ENCODE measurements around the gene VIPR2. TPM values are rescaled to one million over a fixed set of nuclear protein-coding genes. Genes with fewer than 3 reads are reported as not detected.
"Not testable (repeated sequence)": the region's sequence is repeated elsewhere in the genome, so short reads cannot be mapped to it uniquely, and the experiment has no call there.

The VIPR2 gene
- polyA plus RNA-seq, 3 donors = 1.2 to 5.2 (median 4.6) TPM

DNA sequence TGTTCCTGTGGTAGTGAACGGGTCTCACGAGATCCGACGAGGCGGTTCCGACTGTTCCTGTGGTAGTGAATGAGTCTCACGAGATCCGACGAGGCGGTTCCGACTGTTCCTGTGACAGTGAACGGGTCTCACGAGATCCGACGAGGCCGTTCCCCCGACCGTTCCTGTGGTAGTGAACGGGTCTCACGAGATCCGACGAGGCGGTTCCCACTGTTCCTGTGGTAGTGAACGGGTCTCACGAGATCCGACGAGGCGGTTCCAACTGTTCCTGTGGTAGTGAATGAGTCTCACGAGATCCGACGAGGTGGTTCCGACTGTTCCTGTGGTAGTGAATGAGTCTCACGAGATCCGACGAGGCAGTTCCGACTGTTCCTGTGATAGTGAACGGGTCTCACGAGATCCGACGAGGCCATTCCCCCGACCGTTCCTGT, 43.0 kb downstream of the VIPR2 start:
- 95 to 98% (median 97%) methylated on average over 41 to 42 of the region's 42 CpGs for whole genome bisulfite sequencing, 3 donors

GRCh38 chr7:159101083-159101395, 43.6 kb downstream of the VIPR2 start:
- 96 to 99% (median 96%) methylated on average over 30 to 33 of the region's 33 CpGs for WGBS, 3 donors
- not testable (repeated sequence) for H3K27ac ChIP-seq (ENCODE audit: low read depth, low read length)

More for the DNA sequence above, 43.0 kb downstream of the VIPR2 start:
- not testable (repeated sequence) for H3K27ac ChIP-seq (ENCODE audit: low read depth, low read length)

- 96 to 98% (median 96%) methylated on average over 37 of the region's 37 CpGs for WGBS, 3 donors
- not testable (repeated sequence) for H3K27ac ChIP-seq (ENCODE audit: low read depth, low read length)
Measured at GRCh38 chr7:159100281-159101082, 44.2 kb downstream of the VIPR2 start.

DNA sequence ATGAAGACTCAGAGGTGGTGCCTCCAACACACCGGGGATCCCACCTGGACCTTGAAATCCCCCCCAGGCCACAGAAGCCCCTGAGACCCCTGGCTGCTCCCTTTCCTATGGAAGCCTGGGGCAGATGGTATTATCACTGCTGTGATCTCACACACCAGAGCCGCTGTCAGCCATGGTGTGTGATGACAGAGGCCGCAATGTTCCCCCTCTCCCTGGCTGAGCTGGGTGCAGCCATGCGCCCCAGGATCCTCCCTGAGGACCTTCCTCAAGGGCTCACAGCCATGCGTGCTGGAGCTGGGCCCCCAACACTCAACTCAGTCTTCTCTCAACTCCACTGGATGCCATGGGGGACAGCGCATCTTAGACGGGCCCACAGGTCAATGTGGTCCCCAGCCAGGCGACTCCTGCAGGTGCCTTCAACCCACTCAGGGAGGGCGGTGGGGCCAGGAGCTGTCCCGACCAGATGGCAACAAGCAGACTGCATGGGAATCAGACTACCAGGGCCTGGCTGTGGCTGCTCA, 44.9 kb downstream of the VIPR2 start:
- WGBS, 3 donors = 92 to 95% (median 94%) methylated on average over 10 of the region's 10 CpGs
- no peak overlapping the region for H3K27ac ChIP-seq (ENCODE audit: low read depth, low read length)

DNA sequence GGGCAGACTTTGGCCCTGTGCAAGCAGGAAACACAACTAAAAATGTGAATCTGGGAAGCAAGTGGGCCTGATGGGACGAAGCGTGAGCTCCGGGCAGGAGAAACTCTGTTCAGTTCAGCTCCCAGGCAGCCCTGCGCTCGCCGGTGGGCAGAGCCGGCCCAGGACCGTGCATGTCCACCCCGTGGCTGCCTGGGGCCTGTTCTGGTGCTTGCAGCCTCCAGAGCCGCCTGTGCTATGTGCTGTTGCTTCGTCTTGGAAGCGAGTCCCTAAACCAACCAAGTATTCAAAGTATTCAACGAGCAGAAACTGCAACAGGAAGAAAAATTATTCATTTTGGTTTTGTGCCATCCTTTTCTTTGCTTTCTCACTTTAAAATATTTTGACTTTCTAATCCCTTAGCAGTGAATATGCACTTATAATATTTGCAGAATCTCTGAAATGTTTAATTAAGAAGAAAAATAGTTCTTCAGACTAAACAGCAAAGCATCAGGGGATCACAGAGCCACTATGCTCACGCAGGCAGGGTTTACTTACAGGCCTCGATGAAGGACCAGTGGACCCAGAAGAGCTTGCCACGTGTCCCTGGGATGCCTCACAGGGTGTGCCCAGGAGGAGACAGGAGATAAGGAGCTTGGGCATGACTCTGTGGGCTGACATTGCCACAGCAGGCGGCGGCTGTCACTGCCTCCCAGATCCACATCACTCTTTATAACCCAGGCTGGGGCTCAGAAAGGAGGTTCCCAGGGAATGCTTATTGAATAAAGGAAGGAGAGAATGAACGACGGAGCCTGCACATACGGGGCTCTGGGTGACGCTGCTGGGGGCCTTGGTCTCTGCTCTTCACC, 45.6 kb downstream of the VIPR2 start:
- H3K27ac ChIP-seq (ENCODE audit: low read depth, low read length) = no peak overlapping the region
- 64 to 74% (median 73%) methylated on average over 22 of the region's 22 CpGs for WGBS, 3 donors

DNA sequence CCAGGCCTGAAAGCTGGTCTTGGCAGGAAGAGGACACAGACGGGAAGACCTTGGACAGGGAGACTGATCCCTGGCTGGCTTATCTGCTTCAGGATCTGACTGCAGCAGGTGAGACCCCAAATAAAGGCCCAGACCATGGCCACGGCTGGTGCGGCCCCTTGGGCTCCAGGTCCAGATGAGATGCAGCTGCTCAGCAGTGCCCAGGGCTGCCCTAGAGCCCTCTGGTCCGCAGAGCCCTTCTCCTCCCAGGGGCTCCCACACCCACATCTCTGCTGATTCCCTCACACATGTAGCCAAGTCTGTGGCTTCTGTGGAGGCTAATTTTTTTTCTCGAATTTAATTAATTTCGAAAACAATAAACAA, 46.3 kb downstream of the VIPR2 start:
- WGBS, 3 donors = 74 to 79% (median 77%) methylated on average over 6 of the region's 6 CpGs
- no peak overlapping the region for H3K27ac ChIP-seq (ENCODE audit: low read depth, low read length)

GRCh38 chr7:159097661-159098423, 46.8 kb downstream of the VIPR2 start:
- no peak overlapping the region for H3K27ac ChIP-seq (ENCODE audit: low read depth, low read length)
- 87 to 92% (median 89%) methylated on average over 23 of the region's 23 CpGs for WGBS, 3 donors

DNA sequence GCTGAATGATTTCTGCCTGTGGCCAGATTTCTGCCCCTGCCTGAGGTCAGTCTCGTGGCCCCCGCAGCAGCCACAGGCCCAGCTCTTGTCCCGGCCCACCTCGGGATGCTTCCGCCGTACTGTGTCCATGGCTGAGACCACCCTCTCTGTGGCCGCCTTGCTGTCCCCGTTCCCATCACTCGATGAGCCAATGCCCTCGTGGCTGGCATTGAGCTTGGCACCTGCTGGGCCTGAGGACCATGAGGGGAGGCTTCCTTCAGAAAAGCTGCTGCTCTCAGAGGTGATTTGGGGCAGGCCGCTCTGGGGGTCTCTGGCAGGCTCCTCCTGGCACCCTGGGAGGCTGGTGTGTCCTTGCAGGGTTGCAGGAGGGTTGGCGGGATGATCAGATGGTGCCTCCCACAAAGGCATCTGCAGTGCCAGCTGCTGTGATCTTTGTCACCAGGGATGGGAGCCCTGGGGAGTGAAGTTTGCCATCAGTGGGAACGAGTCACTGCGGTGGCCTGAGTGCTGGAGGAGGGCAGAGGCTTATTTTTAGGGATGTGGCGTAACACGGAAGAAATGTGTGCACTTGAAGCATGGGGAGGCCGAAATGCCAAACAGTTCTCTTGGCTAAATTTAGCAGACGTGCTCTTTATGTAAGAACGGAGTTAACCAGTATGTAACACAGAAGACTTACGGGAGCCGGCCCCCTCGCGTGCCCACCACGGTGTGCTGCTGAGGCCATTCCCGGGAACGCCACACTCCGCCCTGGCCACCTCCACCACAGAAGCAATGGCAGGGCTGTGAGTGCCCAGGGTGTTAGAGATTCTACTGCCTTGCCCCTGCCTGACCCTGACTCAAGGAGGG, 47.7 kb downstream of the VIPR2 start:
- WGBS, 3 donors = 89 to 94% (median 90%) methylated on average over 27 of the region's 27 CpGs
- H3K27ac ChIP-seq (ENCODE audit: low read depth, low read length) = no peak overlapping the region

- WGBS, 3 donors = 92 to 93% (median 93%) methylated on average over 14 of the region's 14 CpGs
- H3K27ac ChIP-seq (ENCODE audit: low read depth, low read length) = no peak overlapping the region
Measured at GRCh38 chr7:159095979-159096411, 48.7 kb downstream of the VIPR2 start.

- 81 to 83% (median 82%) methylated on average over 17 of the region's 17 CpGs for WGBS, 3 donors
- no peak overlapping the region for H3K27ac ChIP-seq (ENCODE audit: low read depth, low read length)
Measured at GRCh38 chr7:159094919-159095915, 49.5 kb downstream of the VIPR2 start.

GRCh38 chr7:159094023-159094740, 50.5 kb downstream of the VIPR2 start:
- H3K27ac ChIP-seq (ENCODE audit: low read depth, low read length) = no peak overlapping the region
- WGBS, 3 donors = 74 to 89% (median 75%) methylated on average over 16 of the region's 16 CpGs

DNA sequence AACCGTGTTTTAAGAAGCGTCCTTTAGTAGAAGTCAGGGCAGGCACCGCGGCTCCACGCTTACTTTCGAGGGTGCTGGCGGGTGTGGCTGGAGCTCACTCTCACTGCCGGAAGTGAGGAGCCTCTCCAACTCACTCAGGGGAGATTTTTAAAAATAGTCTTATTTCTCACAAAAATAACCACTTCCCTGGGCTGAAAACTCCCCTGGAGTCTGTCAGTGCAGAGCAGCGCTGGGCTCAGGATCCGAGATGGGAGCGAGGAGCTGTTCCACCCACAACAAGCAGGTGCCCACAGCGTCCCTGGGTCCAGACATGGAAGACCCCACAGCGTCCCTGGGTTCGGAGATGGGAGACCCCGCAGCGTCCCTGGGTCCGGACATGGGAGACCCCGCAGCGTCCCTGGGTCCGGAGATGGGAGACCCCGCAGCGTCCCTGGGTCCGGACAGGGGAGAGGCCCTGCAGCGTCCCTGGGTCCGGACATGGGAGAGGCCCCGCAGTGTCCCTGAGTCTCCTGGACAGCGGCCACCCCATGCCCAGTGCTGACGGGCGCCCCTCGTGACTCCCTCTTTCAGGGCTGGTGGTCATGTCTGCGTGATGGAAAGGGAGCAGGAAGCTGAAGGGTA, 51.2 kb downstream of the VIPR2 start:
- no peak overlapping the region for H3K27ac ChIP-seq (ENCODE audit: low read depth, low read length)
- 87 to 93% (median 90%) methylated on average over 31 of the region's 31 CpGs for WGBS, 3 donors

- WGBS, 3 donors = 69 to 77% (median 73%) methylated on average over 13 of the region's 13 CpGs
- no peak overlapping the region for H3K27ac ChIP-seq (ENCODE audit: low read depth, low read length)
Measured at GRCh38 chr7:159092701-159093121, 52.0 kb downstream of the VIPR2 start.

GRCh38 chr7:159091480-159092475, 52.9 kb downstream of the VIPR2 start:
- no peak overlapping the region for H3K27ac ChIP-seq (ENCODE audit: low read depth, low read length)
- WGBS, 3 donors = 86 to 93% (median 89%) methylated on average over 31 of the region's 31 CpGs

DNA sequence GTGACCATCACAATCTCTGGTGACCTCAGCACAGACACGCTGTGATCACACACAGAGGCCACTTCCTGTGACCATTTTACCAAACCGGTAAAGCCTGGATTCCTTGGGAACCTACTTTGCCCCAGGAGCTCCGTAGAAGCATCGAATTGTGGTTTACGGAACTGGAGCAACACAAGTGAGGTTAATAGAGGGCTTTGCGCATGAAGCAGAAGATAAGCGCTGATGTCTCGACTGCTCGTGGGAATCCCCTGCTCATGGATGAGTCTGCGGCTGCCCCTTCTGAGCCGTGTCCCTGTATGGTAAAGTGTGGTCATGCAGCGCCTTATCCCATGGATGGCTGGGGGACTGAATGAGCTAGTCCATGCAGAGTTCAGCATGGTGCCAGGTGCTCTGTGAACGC, 53.6 kb downstream of the VIPR2 start:
- 86 to 90% (median 86%) methylated on average over 13 of the region's 13 CpGs for WGBS, 3 donors
- no peak overlapping the region for H3K27ac ChIP-seq (ENCODE audit: low read depth, low read length)
